GM11168 (cell line): ENCODE results near the gene LGALS7B.
"Not testable (repeated sequence)": the region's sequence is repeated elsewhere in the genome, so short reads cannot be mapped to it uniquely, and the experiment has no call there.

Experiments
- in situ Hi-C: fragments of 300-500 bp; cut with MboI; formaldehyde crosslinking; loops from one replicate; pipeline ENCODE4 v1.12.0; 2022; ENCODE audit warnings: low sequenced_read_pairs; ENCODE audit not compliant: unreplicated experiment

Gene LGALS7B

DNA sequence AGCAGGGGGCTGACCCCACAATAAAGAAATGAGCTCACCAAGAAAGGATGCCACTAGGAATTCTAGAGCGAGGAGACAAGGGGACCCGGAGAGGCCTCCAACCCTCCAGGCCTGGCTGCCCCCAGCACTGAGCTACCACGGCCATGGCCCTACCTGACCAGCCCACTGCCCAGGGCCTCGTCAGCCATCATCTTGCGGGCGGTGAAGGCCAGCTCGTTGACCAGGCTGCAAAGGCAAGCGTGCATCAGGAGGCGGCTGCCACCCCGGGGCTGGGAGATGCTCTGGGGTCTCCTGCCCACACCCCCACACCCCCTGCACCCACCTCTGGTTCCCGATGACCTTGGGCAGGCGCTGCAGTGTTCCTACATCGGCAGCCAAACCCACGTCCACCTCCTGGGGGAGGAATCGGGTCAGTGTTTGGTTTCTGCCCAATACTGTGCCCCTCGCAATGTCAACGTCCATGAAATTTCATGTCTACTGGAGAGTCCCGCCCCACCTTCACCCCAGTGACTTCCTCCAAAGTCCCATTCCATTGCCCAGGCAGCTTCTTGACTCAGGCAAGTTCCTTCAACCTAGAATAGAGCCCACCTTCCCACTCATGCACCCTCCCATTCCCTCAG is 27.2 kb downstream of the LGALS7B start:
- in situ Hi-C loops: no loop called here

DNA sequence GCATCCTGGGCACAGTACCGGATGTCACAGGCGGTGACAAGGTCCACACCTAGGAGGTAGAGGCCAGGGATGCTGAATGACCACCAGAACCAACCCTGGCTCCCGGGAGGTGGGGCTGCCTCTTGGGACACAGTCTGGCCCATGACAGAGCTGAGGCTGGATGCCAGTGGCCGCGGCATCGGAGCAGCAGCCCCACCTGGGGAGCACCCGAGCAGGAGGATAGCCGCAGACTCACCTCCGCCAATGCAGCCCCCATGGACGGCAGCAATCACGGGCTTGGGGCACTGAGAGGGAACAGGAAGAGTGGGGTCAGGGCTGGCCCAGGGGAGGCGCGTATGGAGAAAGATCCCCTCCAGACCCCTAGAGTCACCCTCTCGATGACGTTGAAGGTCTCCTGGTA is 28.1 kb downstream of the LGALS7B start:
- in situ Hi-C loops: no loop called here

DNA sequence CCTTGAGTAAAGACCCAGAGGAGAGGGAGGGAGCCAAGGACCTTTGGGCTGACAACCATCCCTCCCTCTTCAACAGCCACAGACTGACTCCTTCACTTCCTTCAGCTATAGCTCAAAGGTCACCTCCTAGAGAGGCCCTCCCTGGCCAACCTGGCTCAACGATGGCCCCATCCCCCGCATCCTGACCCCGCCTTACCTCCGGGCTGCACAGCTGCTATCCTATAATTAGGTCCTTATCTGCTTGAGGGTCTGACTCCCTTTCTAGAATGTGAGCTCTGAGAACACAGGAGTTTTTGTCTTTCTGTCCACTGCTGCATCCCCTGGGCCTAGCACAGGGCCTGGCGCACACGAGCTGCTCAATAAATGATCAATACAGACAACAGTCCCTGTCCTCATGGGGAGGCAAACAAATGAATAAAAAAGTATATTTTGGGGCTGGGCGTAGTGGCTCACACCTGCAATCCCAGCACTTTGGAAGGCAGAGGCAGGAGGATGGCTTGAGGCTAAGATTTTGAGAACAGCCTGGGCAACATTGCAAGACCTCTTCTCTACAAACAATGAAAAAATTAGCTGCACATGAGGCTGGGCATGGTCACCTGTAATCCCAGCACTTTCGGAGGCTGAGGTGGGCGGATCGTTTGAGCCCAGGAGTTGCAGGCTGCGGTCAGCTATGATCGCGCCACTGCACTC is 30.4 kb downstream of the LGALS7B start:
- in situ Hi-C loops: no loop called here

DNA sequence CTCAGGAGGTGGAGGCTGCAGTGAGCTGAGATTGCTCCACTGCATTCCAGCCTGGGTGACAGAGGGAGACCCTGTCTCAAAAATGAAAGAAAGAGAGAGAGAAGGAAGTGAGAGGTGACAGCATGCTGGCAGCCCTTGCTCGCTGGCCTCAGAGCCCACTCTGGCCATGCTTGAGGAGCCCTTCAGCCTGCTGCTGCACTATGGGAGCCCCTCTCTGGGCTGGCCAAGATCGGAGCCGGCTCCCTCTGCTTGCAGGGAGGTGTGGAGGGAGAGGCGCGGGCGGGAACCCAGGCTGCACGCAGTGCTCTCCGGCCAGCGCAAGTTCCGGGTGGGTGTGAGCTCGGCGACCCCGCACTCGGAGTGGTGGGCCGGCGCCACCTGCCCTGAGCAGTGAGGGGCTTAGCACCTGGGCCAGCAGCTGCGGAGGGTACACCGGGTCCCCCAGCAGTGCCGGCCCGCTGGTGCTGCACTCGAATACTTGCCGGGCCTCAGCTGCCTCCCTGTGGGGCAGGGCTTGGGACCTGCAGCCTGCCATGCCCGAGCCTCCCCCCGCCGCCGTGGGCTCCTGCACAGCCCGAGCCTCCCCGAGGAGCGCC is 32.3 kb downstream of the LGALS7B start:
- in situ Hi-C loops: not testable (repeated sequence)

DNA sequence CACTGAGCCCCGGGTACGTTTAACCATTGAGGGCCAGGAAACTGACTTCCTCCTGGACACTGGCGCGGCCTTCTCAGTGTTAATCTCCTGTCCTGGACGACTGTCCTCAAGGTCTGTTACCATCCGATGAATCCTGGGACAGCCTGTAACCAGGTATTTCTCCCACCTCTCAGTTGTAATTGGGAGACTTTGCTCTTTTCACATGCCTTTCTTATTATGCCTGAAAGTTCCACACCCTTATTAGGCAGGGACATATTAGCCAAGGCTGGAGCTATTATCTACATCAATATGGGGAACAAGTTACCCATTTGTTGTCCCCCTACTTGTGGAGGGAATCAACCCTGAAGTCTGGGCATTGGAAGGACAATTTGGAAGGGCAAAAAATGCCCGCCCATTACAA is 36.9 kb downstream of the LGALS7B start:
- in situ Hi-C loops: not testable (repeated sequence)

DNA sequence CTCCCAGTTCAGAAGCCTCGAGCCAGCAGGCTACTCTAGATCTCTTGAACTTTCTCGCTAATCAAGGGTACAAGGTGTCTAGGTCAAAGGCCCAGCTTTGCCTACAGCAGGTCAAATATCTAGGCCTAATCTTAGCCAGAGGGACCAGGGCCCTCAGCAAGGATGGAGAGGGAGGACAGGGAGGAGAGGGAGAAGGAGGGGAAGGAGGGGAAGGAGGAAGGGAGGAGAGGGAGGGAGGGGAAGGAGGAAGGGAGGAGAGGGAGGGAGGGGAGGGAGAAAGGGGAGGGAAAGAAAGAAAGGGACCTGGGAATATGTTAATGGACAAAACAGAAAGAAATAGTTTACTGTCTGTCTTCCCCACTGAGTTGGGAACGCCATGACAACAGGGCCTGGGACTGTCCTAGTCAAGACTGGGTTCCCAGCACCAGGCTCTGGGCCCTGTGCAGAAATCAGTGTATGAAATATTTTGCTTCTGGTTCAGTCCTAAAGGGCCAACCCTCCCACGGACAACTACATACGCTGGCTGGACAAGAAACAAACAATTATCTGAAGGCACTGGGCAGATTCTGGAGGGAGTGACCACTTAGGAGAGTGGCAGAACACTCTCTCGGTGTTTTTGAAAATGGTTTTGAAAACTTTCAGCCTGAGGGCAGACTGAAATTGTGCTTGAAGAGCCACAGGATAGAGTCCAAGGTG is 38.0 kb downstream of the LGALS7B start:
- in situ Hi-C loops: no loop called here

DNA sequence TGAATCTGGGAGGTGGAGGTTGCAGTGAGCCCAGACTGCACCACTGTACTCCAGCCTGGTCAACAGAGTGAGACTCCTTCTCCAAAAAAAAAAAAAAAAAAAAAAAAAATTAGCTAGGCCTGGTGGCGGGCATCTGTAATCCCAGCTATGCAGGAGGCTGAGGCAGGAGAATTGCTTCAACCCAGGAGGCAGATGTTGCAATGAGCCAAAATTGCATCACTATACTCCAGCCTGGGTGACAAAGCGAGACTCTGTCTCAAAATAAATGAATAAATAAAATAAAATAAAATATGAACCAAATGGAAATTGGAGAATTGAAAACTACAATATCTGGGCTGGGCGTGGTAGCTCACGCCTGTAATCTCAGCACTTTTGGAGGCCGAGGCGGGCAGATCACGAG is 40.2 kb downstream of the LGALS7B start:
- in situ Hi-C loops: not testable (repeated sequence)

DNA sequence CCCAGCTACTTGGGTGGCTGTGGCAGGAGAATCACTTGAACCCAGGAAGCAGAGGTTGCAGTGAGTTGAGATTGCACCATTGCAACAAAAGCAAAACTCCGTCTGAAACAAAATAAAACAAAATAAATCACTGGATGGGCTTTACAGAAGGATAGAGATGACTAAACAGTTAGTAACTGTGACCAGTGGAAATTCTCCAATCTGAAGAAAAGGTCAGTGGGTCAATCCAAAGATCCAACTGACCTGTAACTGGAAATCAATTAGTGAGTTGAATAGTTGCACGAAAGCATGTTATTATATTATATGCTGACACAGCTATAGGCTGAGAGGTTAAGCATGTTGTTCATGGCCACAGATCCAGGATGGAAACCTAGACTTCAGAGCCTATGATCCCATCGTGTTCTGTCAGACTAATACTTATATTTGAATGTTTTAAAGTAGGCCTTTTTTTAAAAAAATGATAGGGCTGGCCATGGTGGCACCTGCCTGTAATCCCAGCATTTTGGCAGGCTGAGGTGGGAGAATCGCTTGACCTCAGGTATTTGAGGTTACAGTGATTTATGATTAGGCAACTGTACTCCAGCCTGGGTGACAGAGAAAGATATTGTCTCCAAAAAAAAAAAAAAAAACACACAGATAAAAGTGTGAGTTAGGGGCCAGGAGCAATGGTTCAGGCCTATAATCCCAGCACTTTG is 41.2 kb downstream of the LGALS7B start:
- in situ Hi-C loops: no loop called here

DNA sequence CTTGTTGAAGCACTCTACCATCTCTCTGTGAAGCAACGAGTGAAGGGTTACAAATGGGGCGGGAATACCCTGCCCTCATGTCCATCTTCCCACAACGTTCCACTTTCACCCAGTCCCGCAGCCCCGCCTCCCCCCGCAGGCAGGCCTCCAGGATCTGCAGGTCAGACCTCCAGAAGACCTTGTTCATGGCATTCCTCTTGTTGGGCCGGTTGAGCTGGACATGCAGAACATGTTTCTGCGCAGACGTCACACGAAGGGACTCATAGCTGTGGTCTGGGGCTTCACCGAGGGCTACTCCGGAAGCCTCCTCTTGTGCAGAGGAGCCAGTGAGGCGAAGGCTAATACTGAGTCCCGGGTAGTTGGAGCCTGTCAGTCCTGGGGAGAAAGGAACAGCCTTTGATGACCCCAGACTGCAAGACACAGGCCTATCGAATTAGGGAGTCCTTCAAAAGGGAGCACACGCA is 42.2 kb downstream of the LGALS7B start:
- in situ Hi-C loops: no loop called here

DNA sequence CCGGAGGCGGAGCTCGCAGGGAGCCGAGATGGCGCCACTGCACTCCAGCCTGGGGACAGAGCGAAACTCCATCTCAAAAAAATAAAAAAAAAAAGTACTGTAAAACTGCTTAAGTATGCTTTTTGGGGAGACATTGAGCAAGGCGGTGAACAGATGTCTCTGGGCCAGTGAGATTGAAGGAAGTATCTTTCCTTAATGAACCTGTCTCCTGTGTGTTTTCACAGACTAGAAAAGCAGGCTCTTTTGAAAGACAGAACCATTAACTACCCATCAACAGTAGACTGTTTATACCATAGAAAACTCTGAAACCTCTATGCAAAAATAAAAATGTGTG is 44.1 kb downstream of the LGALS7B start:
- in situ Hi-C loops: no loop called here

DNA sequence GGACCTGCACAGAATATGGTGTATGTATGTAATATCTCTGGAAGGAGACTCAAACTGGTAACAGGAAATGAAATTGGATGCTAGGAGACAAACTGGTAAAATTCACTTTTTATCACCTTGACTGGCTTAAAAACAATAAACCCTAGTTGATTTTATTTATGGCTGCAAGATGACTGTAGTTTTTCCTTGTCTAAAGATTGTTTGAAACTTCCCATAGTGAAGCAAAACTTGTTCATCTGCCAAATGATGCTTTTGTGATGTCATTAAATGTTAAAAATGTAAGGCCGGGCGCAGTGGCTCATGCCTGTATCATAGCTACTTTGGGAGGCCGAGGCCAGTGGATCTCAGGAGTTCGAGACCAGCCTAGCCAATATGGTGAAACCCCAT is 45.1 kb downstream of the LGALS7B start:
- in situ Hi-C loops: no loop called here

DNA sequence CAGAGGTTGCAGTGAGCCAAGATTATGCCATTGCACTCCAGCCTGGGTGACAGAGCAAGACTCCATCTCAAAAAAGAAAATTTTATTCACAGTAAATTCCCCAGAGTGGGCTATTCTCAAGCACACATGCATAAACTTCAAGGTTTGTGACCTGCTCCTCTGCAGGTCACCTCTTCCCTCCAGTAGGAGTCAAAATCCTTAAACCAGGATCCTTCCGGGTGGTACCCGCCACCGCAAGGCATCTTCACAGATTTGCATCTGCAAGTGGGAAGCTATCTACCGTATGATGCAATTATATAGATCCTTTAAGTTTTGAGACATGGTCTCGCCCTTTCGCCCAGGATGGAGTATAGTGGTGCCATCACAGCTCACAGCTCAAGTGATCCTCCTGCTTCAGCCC is 45.6 kb downstream of the LGALS7B start:
- in situ Hi-C loops: no loop called here

DNA sequence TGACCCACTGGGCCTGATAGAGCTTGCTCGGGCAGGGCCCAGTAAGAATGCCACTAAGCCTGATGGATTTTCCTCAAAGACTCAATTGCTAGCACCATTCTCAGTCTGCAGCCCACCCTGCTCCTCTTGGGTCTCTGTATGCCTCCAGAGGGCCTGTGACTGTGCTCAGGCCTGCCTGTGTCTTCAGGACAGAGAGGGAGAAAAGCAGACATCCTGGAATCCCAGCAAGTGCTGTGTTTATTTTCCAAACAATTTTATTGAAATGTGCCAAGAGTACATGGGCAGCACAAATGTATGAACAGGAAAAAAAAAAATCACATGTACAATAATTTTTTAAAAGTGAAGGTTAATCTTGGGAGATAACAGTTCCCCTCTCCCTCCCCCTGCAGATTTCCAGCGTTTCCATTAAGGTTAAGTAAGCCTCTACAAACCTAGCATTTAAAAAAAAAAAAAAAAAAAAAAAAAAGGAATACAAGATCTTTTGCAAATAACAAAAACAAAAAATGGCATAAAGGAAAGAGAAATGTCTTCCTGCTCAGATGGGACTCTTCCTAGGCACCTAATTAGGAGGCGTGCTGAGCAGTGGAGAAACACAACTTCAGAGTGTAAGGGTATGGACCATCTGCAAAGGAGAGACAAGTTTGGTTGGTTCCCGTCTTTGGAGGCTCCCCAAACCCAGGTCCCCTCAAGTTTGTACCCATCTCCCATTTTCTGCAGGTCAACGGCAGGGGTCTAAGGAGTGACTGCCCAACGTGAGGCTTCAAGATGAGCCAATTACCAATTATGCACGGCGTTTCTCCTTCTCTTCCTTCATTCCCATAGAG is 47.4 kb downstream of the LGALS7B start:
- in situ Hi-C loops: no loop called here

DNA sequence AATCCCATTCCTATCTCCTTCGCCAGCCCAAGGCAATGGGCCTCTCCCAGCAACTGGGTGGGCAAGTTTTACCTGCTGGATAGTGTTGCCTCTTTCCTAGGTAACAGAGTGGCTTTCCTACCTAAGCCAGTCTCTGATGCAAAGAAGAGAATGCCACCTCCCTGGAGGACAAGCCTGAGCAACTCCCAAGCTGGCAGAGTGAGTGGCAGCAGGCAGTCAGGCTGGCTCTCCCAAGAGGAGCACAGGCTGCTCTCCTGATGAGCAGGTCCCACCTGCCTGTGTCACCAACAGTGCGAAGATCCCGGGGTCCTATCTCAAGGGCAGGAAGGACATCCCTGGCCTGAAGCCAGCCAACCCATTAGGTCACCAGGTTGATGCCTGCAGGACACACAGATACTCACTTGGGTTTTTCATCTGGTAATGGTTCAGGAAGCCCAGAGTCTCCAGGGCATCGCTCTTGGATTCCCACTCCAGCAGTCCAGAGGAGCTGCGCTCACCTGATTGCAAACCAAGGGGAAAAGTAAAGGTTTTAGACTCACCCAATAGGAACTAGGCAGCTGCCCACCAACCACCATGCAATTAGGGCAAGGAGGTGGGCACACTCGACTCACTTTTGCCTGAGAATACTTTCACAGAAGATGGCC is 48.1 kb downstream of the LGALS7B start:
- in situ Hi-C loops: no loop called here

DNA sequence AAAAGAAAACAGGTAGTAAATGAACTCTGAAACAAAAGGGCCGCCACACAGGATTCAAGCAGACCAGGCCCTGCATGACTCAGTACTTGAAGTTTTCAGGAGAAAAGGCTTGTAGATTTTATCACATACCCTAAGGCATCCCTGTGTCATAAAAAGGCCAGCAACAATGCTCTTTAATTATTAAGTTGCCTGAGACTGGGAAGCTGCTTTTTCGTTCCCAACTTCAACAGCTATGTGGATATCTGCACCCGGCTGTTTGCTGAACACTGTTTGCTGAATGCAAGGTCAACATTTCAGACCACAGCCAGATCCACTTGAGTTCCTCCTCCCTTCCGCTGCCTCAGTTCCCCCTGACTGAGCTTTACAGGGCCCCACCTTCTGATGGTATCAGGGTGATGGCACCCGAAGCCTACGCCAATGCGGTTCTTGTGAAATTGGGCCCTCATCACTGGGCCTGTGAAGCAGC is 48.7 kb downstream of the LGALS7B start:
- in situ Hi-C loops: no loop called here

DNA sequence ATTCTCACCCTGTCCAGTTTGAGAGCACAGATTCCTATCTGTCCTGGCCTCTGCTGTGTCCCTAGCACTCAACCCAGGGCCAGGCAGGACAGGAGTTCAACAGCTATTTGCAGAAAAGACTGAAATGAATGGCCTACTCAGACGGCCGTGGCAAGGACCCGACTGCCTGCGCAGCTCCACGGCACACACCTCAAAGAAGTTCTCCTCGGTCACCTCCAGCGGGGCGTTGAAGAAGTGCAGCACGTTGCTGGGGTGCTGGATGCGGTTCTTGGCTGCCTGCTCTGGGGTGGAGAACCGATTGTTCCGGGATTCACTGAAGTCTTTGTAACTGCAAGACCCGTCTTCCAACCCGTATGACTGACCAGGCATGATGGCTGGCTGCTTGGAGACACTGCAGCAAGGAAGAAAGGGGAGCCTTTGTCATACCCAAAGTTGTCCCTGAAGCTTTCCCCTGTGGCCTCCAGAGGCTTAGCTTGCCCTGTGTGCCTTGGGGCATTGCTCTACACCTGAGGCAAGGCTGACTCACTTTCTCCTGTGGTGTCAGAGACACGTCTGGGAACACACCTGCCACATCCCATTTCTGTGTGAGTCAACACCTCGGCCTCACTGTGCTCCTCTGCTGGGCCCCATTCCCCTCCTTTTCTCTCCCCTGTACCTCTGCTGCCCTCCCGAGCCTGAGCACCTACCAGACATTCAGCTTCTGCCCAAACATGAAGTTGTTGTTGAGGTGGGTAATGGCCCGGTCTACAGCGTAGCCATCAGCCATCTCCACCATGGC is 49.4 kb downstream of the LGALS7B start:
- in situ Hi-C loops: no loop called here

DNA sequence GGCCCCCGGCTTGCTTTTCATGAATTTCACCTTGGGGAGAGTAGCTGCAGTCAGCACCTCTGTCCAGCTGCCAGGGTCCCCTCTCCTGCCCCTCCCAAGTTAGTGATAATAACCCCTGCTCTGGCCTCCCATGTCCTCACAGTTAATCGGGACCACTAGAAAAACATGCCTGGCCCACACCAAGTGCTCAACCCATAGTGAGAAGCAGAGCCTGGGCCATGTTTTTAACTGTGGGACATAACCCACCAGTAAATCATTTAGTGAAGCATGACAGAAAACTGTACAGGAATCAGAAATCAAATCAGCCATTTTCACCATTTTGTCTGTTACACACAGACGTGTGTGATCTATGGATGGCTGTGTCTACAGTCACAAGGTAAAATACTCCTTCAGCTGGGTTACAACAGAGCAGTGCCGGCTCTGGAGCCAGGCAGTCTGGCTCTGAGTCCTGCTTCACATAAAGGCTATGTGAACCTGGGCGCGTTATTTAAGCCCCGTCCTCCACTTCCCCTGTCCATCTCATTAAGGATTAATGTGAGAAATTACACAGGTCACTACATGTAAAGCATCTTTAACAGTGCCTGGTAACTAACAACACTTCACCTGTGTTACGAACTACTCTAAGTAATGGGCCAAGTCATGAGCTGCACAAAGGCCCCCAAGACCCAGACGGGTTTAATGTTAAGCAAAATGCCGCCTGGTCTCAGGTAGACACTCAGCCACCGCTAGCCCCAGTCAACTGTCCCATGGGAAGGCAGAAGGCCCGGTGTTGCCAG is 50.2 kb downstream of the LGALS7B start:
- in situ Hi-C loops: no loop called here
